Measurements from ENCODE around the gene CCND2.
A peak's percentile ranks its signal among the peaks of the same experiment; 100 is the strongest.

CCND2 gene

GRCh38 chr12:4274396-4275015, 944 bp downstream of the CCND2 start:
- TF ChIP-seq CTCF (IDR thresholded peaks at IDR 0.05; ENCODE audit: borderline replicate concordance, control extremely low read depth, extremely low read depth, insufficient read depth, missing control alignments), result no peak
- in situ Hi-C loops (cut with MboI; ENCODE audit: low sequenced_read_pairs, unreplicated experiment), result loop anchor here (5.0 to 25.0 kb wide), 2 partner anchors 167 to 287 kb away; no protein-coding TSS in a partner anchor
- peak; percentile 39 for DNase-seq (ENCODE audit: low spot score)

- in situ Hi-C loops (cut with MboI; ENCODE audit: low sequenced_read_pairs, unreplicated experiment), result loop anchor here (5.0 to 25.0 kb wide), 2 partner anchors 168 to 288 kb away; no protein-coding TSS in a partner anchor
- peak; percentile 31 for DNase-seq (ENCODE audit: low spot score)
- no peak for TF ChIP-seq CTCF (IDR thresholded peaks at IDR 0.05; ENCODE audit: borderline replicate concordance, control extremely low read depth, extremely low read depth, insufficient read depth, missing control alignments)
Observed at GRCh38 chr12:4275016-4275869, 1.7 kb downstream of the CCND2 start.

GRCh38 chr12:4275870-4276301, 2.3 kb downstream of the CCND2 start:
- DNase-seq (ENCODE audit: low spot score), result no peak
- in situ Hi-C loops (cut with MboI; ENCODE audit: low sequenced_read_pairs, unreplicated experiment), result loop anchor here (5.0 to 25.0 kb wide), 2 partner anchors 169 to 289 kb away; no protein-coding TSS in a partner anchor
- no peak for TF ChIP-seq CTCF (IDR thresholded peaks at IDR 0.05; ENCODE audit: borderline replicate concordance, control extremely low read depth, extremely low read depth, insufficient read depth, missing control alignments)

- peak; percentile 82 for DNase-seq (ENCODE audit: low spot score)
- peak; percentile 84 for TF ChIP-seq CTCF (IDR thresholded peaks at IDR 0.05; ENCODE audit: borderline replicate concordance, control extremely low read depth, extremely low read depth, insufficient read depth, missing control alignments)
- in situ Hi-C loops (cut with MboI; ENCODE audit: low sequenced_read_pairs, unreplicated experiment), result loop anchor here (5.0 to 25.0 kb wide), 2 partner anchors 169 to 289 kb away; no protein-coding TSS in a partner anchor
Observed at GRCh38 chr12:4276524-4277204, 3.1 kb downstream of the CCND2 start.

GRCh38 chr12:4277205-4277543, 3.6 kb downstream of the CCND2 start:
- no peak for TF ChIP-seq CTCF (IDR thresholded peaks at IDR 0.05; ENCODE audit: borderline replicate concordance, control extremely low read depth, extremely low read depth, insufficient read depth, missing control alignments)
- no peak for DNase-seq (ENCODE audit: low spot score)
- in situ Hi-C loops (cut with MboI; ENCODE audit: low sequenced_read_pairs, unreplicated experiment), result loop anchor here (5.0 to 25.0 kb wide), 2 partner anchors 170 to 290 kb away; no protein-coding TSS in a partner anchor

GRCh38 chr12:4277857-4278256, 4.3 kb downstream of the CCND2 start:
- DNase-seq (ENCODE audit: low spot score), result no peak
- in situ Hi-C loops (cut with MboI; ENCODE audit: low sequenced_read_pairs, unreplicated experiment), result loop anchor here (5.0 to 25.0 kb wide), 2 partner anchors 171 to 291 kb away; no protein-coding TSS in a partner anchor
- no peak for TF ChIP-seq CTCF (IDR thresholded peaks at IDR 0.05; ENCODE audit: borderline replicate concordance, control extremely low read depth, extremely low read depth, insufficient read depth, missing control alignments)

All from GM13976 (cell line).